GM18520 (cell line): ENCODE data around the gene MRPS10.
"Not testable (repeated sequence)": the region's sequence is repeated elsewhere in the genome, so short reads cannot be mapped to it uniquely, and the experiment has no call there.

Experiments
- ATAC-seq: cut with Tn5 transposase; IDR thresholded peaks from one replicate; pipeline ENCODE4 v1.9.1; 2021; ENCODE audit not compliant: unreplicated experiment

MRPS10 gene

DNA sequence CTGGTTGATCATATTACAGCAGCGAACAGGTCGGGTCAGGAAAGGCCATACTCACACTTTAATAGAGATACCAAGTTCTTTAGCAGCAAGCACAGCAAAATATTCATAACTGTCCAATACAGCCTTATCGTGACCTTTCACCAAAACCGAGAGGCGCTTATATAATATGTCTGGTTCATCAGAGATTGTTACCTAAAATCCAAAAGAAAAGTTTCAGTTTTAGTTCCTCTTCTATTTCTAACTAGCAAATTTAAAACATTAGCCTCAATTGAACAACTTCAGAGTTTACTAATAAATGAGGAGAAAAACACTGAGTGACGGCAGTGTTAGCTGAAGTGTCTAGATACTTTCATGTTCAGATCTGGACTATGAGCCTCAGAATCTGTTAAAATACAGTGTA lies 5.9 kb downstream of the MRPS10 start:
- ATAC-seq: no peak

GRCh38 chr6:42210551-42210950 lies 7.1 kb downstream of the MRPS10 start:
- no peak for ATAC-seq

- ATAC-seq: not testable (repeated sequence)
These were observed 10.1 kb downstream of the MRPS10 start for GRCh38 chr6:42207559-42207958.

DNA sequence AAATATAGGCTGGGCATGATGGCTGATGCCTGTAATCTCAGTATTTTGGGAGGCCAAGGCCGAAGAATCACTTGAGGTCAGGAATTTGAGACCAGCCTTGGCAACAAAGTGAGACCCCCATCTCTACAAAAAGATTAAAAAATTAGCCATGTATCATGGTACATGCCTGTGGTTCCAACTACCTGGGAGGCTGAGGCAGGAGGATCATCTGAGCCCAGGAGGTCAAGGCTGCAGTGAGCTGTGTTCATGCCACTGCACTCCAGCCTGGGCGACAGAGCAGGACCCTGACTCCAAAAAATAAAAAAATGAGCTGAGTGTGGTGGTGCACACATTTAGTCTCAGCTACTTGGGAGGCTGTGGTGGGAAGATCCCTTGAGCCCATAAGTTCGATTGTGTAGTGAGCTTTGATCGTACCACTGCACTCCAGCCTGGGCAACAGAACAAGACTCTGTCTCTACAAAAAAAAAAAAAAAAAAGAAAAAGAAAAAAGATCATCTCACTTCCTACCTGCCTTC lies 12.8 kb downstream of the MRPS10 start:
- ATAC-seq: no peak

- no peak for ATAC-seq
These were observed 14.5 kb downstream of the MRPS10 start for GRCh38 chr6:42203183-42203582.

- not testable (repeated sequence) for ATAC-seq
These were observed 15.3 kb downstream of the MRPS10 start for GRCh38 chr6:42202131-42202915.

- no peak for ATAC-seq
These were observed 16.3 kb downstream of the MRPS10 start for GRCh38 chr6:42201382-42201781.

DNA sequence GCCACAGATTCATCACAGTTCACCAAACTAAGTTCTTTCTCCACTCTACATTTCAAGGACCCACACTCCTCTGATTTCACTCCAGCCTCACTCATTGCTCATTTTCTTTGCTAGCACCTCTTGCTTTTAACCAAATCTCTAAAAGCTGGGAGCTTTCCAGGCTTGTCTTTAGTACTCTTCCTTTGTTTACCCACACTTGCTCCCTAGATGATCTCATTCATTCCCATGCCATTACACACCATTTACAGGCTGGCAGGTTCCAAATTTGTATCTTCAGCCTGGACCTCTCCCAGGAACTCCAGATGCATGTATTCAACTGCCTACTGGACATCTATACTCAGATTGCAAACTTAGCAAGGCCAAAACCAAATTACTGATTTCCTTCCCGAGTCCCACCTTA lies 17.6 kb downstream of the MRPS10 start:
- no peak for ATAC-seq

GRCh38 chr6:42199106-42199981 lies 18.3 kb downstream of the MRPS10 start:
- no peak for ATAC-seq

DNA sequence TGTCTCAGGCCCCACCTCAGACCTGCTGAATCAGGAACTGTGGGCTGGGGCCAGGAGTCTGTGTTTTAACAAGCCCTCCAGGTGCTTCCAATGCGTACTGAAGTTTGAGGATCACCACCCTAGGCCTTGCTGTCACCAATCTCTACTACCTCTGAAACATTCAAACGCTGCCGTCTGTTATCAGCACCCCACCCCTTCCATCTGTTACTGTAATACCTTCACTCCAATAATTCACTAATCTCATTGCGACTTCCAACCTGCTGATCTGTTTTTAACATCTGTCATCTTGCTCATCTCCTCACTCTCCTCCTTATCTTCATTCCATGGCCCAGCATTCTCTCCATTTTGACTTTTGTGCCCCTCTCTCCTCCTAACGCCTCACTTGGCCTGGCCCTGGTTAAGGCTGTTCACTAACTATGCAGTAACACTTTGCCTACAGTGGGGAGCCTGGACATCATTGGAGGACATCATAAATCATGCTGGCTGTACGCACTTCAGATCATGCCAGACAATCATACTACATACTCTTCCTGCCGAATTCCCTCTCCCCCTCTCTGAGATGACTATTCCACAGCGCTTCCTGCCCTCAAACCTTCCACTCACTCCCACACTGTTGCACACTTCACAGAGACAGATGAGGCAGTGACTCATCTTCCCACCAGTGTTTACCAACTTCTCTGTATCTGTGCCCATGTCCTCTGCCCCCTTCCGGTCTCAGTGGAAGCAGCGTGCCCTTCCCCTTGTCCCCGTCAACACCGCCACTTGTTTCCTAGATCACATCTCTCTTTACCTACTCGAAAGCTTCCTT lies 19.9 kb downstream of the MRPS10 start:
- no peak for ATAC-seq

DNA sequence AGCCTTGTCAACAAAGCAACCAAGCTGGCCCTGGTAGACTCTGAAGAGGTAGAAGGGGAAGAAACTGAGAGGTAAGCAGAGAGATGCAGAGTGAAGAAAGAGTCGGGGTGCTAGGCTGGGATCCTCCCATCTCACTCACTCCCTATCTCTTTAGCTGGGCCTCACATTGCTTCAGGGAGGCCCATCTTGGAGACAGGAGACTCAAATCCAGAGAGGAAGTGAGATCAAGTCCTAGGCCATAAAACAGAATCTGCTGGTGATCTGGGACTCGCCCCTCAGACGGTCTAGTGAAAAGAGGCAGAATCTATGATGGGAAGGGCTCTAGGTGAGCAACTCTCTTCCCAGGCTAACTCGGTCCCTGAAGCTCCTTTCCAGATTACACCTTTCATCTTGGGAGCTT lies 22.2 kb downstream of the MRPS10 start:
- ATAC-seq: no peak

- no peak for ATAC-seq
These were observed 23.6 kb downstream of the MRPS10 start for GRCh38 chr6:42194056-42194455.

GRCh38 chr6:42193491-42193894 lies 24.2 kb downstream of the MRPS10 start:
- no peak for ATAC-seq

- not testable (repeated sequence) for ATAC-seq
These were observed 25.3 kb downstream of the MRPS10 start for GRCh38 chr6:42192385-42192784.

- ATAC-seq: no peak
These were observed 27.0 kb downstream of the MRPS10 start for GRCh38 chr6:42190554-42191183.

DNA sequence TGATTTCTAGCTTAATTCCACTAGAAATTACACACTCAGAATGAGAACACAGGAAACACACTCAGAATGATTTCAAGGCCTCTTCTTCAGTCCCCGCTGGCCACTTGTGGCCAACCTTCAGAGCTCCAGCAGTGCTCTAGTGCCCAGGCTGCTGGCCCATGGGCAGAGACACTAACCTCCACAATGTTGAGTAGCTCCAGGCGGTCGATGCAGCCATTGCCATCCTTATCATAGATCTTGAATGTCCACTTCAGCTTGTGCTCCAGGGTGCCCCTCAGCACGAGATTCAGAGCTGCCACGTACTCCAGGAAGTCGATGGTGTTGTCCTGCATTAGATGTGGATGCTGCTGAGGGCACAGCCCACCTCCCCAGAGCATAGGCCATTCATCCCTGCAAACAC lies 29.3 kb downstream of the MRPS10 start:
- no peak for ATAC-seq

DNA sequence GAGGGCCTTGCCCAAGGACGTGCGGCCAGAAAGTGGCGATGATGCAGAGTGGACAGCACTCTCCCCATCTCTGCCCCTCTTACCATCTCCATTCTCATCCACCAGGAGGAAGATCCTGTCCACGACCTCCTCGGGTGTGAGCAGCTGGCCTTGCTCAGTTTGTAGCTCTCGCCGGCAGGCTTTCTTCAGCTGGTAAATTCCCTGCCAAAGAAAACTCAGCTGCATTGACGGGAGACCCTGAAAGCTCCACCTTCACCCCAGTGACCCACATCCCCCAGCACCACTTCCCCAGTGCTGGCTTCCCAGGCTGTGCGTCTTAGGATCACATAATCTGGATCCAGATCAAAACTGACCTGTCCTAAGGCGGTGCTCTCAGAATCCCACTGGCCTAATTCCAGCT lies 32.1 kb downstream of the MRPS10 start:
- ATAC-seq: no peak

DNA sequence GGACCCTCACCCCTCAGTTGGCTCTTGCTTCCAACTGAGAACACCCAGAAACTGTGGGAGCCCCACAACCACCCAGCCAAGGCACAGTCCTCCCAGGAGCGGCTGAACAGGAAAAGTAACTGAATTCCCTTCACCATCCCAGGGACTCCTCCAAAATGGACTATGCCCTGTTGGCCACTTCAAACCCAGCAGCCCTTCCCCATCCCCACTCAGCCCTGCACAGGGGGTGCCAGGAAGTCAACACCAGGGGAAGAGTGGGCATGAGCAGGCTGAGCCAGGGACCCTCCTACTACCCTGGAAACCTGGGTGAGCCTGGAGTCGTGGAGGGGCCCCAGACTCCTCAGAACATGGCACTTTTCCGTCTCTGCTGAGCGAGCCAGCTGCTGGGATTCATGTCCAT lies 33.2 kb downstream of the MRPS10 start:
- ATAC-seq: no peak

- ATAC-seq: no peak
These were observed 35.6 kb downstream of the MRPS10 start for GRCh38 chr6:42182101-42182500.

DNA sequence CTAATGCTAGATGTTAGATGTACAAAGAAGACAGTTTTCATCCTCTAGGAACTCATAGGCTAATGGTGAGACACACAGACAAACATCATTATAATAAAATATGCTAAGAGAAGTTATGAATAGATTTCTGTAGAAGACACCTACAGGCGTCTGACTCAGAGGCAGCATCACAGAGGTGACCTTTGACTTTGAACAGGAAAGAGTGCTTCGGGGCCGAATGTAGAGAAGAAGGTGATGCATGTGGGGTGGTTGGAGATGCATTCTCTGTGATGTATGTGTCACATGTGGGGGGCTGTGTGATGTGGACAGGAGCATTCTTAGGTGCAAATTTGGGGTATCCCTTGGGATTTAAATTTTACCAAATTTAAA lies 37.7 kb downstream of the MRPS10 start:
- no peak for ATAC-seq
